ENCODE data around the gene SLC44A5. TPM values are rescaled to one million over a fixed set of nuclear protein-coding genes. Genes with fewer than 3 reads are reported as not detected.

Gene SLC44A5
- total and polyA plus RNA-seq, 10 donors = 0.28 to 4.0 (median 0.87) TPM

DNA sequence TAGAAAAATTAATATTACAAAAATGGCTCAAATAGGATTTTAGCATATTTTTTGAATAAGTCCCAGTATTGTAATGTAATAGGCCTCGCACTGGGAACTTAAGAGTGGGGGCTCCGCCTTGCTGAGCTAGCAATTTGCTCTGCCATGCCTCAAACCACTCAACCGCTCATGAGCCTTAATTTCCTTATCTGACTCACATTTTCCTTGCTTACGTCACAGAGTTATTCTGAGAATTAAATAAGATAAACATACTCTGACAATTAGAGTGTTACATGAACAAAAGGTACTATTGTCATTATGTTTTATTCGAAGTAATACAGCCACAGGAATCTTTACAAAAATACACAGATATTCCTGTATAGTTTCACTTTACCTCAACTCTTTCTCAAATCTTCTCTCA is 108.1 kb downstream of the SLC44A5 start:
- intact Hi-C loops (cut with DNase I; ENCODE audit: low total_unique reads) = no loop called here
- WGBS, 5 donors = 65 to 83% (median 76%) methylated on average over 5 of the region's 5 CpGs
- Histone ChIP-seq H3K4me3 (no peak overlapping the region), H3K9me3 (no peaks in the 10 kb centered on the region), H3K27ac (no peak overlapping the region), H3K36me3 (no peaks in the 10 kb centered on the region), H3K27me3 (replicated peaks in 1 of 7) (no peaks in the 10 kb centered on the region), H3K4me1 (no peaks in the 10 kb centered on the region)
- DNase-seq = no peak
- TF ChIP-seq POLR2A (IDR thresholded peaks at IDR 0.05) = no peak
- no peak for TF ChIP-seq POLR2AphosphoS5 (IDR thresholded peaks at IDR 0.05)

DNA sequence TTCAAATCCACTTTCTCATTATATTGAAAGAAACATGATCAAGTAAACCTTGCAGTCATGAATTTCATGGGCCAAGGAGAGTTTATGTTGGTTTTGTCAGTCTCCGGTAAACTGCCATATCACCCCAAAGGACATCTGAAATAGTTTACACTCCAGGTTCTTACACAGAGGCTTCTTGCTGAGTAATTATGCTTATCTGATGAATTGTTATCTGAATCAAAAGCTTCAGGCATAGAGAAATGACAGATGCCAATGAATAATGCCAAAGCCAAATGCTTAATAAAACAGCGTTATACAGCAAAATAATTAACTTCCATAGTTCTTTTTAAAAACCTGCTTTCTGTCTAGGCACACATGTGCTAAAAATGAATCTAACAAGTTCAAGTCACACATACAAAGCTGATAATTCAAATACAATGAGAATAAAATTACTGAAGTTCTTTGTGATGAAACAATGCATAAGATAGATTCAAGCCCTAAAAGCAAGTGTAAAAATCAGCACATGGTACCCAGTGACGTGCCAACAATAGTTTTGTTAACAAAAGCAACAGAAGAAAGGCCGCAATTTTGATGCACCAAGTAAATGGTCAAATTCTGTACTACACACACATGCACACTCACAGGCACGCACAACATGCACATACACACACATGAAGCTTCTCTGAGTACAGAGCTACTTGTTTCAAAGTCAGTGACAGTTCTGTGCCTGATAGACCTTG is 109.2 kb downstream of the SLC44A5 start:
- no peaks in the 10 kb centered on the region for H3K4me1 ChIP-seq
- WGBS, 5 donors = 79 to 89% (median 83%) methylated on average over 5 of the region's 5 CpGs
- H3K4me3 ChIP-seq = no peak overlapping the region
- H3K27me3 ChIP-seq (replicated peaks in 1 of 7) = no peaks in the 10 kb centered on the region
- no peaks in the 10 kb centered on the region for H3K36me3 ChIP-seq
- intact Hi-C loops (cut with DNase I; ENCODE audit: low total_unique reads) = no loop called here
- TF ChIP-seq, protein P1, sequence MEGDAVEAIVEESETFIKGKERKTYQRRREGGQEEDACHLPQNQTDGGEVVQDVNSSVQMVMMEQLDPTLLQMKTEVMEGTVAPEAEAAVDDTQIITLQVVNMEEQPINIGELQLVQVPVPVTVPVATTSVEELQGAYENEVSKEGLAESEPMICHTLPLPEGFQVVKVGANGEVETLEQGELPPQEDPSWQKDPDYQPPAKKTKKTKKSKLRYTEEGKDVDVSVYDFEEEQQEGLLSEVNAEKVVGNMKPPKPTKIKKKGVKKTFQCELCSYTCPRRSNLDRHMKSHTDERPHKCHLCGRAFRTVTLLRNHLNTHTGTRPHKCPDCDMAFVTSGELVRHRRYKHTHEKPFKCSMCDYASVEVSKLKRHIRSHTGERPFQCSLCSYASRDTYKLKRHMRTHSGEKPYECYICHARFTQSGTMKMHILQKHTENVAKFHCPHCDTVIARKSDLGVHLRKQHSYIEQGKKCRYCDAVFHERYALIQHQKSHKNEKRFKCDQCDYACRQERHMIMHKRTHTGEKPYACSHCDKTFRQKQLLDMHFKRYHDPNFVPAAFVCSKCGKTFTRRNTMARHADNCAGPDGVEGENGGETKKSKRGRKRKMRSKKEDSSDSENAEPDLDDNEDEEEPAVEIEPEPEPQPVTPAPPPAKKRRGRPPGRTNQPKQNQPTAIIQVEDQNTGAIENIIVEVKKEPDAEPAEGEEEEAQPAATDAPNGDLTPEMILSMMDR (IDR thresholded peaks at IDR 0.05 in 8 of 11, conservative IDR thresholded peaks at IDR 0.05 in 3 of 11) = no peak
- TF ChIP-seq POLR2A (IDR thresholded peaks at IDR 0.05) (no peak), POLR2AphosphoS5 (IDR thresholded peaks at IDR 0.05) (no peak)
- H3K27ac ChIP-seq = no peak overlapping the region
- no peaks in the 10 kb centered on the region for H3K9me3 ChIP-seq
- DNase-seq = no peak

DNA sequence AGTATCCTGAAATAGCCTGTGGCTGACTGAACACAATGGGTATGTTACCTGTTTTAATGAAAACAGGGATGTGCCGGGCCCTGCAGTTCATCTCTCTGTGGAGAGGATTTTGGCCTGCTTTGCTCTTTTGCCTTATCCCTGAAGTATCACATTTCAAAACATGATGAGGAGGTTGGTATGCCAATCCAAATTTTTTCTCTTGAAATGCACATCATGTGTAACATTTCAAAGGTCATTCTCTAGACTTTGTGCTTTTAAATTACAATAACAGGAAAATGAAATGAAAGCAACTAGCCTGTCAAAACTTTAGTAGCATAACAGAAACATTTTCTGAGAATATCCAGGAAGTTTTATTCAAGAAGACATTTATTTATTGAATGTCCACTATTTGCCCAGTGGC is 118.9 kb downstream of the SLC44A5 start:
- TF ChIP-seq POLR2AphosphoS5 (IDR thresholded peaks at IDR 0.05) (no peak), POLR2A (IDR thresholded peaks at IDR 0.05) (no peak)
- TF ChIP-seq, protein P1 (IDR thresholded peaks at IDR 0.05 in 8 of 11, conservative IDR thresholded peaks at IDR 0.05 in 3 of 11) = no peak
- Histone ChIP-seq H3K4me1 (no peaks in the 10 kb centered on the region), H3K27me3 (replicated peaks in 1 of 7) (no peaks in the 10 kb centered on the region), H3K4me3 (no peak overlapping the region), H3K36me3 (no peaks in the 10 kb centered on the region), H3K27ac (no peak overlapping the region), H3K9me3 (peaks cover 0 to 16% (median 2%) of the 10 kb centered on the region in 8 donors)
- DNase-seq = no peak
- intact Hi-C loops (cut with DNase I; ENCODE audit: low total_unique reads) = no loop called here
- 69 to 87% (median 75%) methylated on average over 1 of the region's 1 CpG for WGBS, 5 donors

DNA sequence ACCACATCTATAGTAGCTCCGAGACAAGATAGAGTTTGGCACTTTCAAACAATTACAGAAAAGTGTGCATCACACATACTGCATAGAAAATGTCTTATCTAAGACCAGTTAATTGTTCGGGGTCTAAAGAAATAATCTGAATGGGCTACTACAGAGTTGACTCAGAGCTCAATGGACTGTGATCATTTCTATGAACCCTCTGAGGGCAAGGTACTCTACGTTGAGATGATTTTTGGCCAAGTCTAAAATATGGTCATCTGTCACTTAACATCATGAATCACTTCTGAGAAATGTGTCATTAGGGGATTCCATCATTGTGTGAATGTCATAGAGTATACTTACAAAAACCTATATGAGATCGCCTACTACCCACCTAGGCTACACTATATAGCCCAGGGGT is 123.5 kb downstream of the SLC44A5 start:
- Histone ChIP-seq H3K4me1 (no peaks in the 10 kb centered on the region), H3K4me3 (no peak overlapping the region), H3K27ac (no peak overlapping the region), H3K27me3 (replicated peaks in 1 of 7) (no peaks in the 10 kb centered on the region), H3K36me3 (no peaks in the 10 kb centered on the region), H3K9me3 (peaks cover 0 to 25% (median 15%) of the 10 kb centered on the region in 8 donors)
- WGBS, 5 donors = 67 to 86% (median 81%) methylated on average over 4 of the region's 4 CpGs
- TF ChIP-seq, protein P1 (IDR thresholded peaks at IDR 0.05 in 8 of 11, conservative IDR thresholded peaks at IDR 0.05 in 3 of 11) = no peak
- TF ChIP-seq POLR2AphosphoS5 (IDR thresholded peaks at IDR 0.05) = no peak
- TF ChIP-seq POLR2A (IDR thresholded peaks at IDR 0.05) = no peak
- intact Hi-C loops (cut with DNase I; ENCODE audit: low total_unique reads) = no loop called here
- no peak for DNase-seq

Data from spleen (tissue), 11 donors.